ENCODE results near the gene MKRN1. TPM values are rescaled to one million over a fixed set of nuclear protein-coding genes. Genes with fewer than 3 reads are reported as not detected.
"Not testable (repeated sequence)": the region's sequence is repeated elsewhere in the genome, so short reads cannot be mapped to it uniquely, and the experiment has no call there.

MKRN1 gene
- total and polyA plus RNA-seq, 2 experiments from 2014 or later, result 68.8 to 71.5 TPM

- no peaks in the 10 kb centered on the region for H3K79me2 ChIP-seq (ENCODE audit: insufficient read depth)
- TF ChIP-seq EZH2phosphoT487 (IDR thresholded peaks at IDR 0.05; ENCODE audit: insufficient read depth, low read depth), result no peak
- TF ChIP-seq EZH2 (IDR thresholded peaks at IDR 0.05; ENCODE audit: insufficient read depth, poor library complexity, severe bottlenecking), result no peak
- H3K36me3 ChIP-seq (ENCODE audit: low read depth), result no peaks in the 10 kb centered on the region
- no peak overlapping the region for H3K9ac ChIP-seq
- H3K4me3 ChIP-seq, result no peak overlapping the region
- in situ Hi-C loops (cut with MboI), result no loop called here
- no peaks in the 10 kb centered on the region for H3F3A ChIP-seq (ENCODE audit: insufficient read depth)
- no peaks in the 10 kb centered on the region for H3K9me2 ChIP-seq (ENCODE audit: insufficient read depth)
- no peaks in the 10 kb centered on the region for H4K20me1 ChIP-seq (ENCODE audit: insufficient read depth)
- H3K27ac ChIP-seq, result no peak overlapping the region
- WGBS, 2 experiments (ENCODE audit: low coverage in 1 of 2, low lambda C conversion rate in 2 of 2, missing lambda C conversion rate in 2 of 2), result 74 to 77% methylated on average over 12 of the region's 12 CpGs
- H3K4me1 ChIP-seq (ENCODE audit: insufficient read depth), result no peaks in the 10 kb centered on the region
- no peak overlapping the region for H2AFZ ChIP-seq
- H3K4me2 ChIP-seq (ENCODE audit: unreplicated experiment), result no peak overlapping the region
- no peaks in the 10 kb centered on the region; the same call in 1 of the 2 replicates for H3K27me3 ChIP-seq (replicated peaks; ENCODE audit: insufficient read depth)
- no peaks in the 10 kb centered on the region for H3K9me3 ChIP-seq (ENCODE audit: low read depth)
- DNase-seq, result no peak
These were observed 53.6 kb downstream of the MKRN1 start for GRCh38 chr7:140425718-140426117.

- no peak overlapping the region for H2AFZ ChIP-seq
- peaks cover 4% of the 10 kb centered on the region for H3K27me3 ChIP-seq (replicated peaks; ENCODE audit: insufficient read depth)
- no peaks in the 10 kb centered on the region for H3K4me1 ChIP-seq (ENCODE audit: insufficient read depth)
- no peak overlapping the region for H3K9ac ChIP-seq
- WGBS, 2 experiments (ENCODE audit: low coverage in 1 of 2, low lambda C conversion rate in 2 of 2, missing lambda C conversion rate in 2 of 2), result 36 to 43% methylated on average over 3 of the region's 3 CpGs
- no peaks in the 10 kb centered on the region for H4K20me1 ChIP-seq (ENCODE audit: insufficient read depth)
- H3K4me3 ChIP-seq, result no peak overlapping the region
- DNase-seq, result no peak
- H3K27ac ChIP-seq, result no peak overlapping the region
- no peak overlapping the region for H3K4me2 ChIP-seq (ENCODE audit: unreplicated experiment)
- no peaks in the 10 kb centered on the region for H3K79me2 ChIP-seq (ENCODE audit: insufficient read depth)
- in situ Hi-C loops (cut with MboI), result no loop called here
- H3K36me3 ChIP-seq (ENCODE audit: low read depth), result no peaks in the 10 kb centered on the region
- H3K9me2 ChIP-seq (ENCODE audit: insufficient read depth), result no peaks in the 10 kb centered on the region
- no peaks in the 10 kb centered on the region for H3K9me3 ChIP-seq (ENCODE audit: low read depth)
- TF ChIP-seq EZH2phosphoT487 (IDR thresholded peaks at IDR 0.05; ENCODE audit: insufficient read depth, low read depth) (no peak), EZH2 (IDR thresholded peaks at IDR 0.05; ENCODE audit: insufficient read depth, poor library complexity, severe bottlenecking) (no peak)
- H3F3A ChIP-seq (ENCODE audit: insufficient read depth), result no peaks in the 10 kb centered on the region
These were observed 55.8 kb downstream of the MKRN1 start for GRCh38 chr7:140423501-140423900.

- Histone ChIP-seq H3K4me2 (ENCODE audit: unreplicated experiment) (no peak overlapping the region), H4K20me1 (ENCODE audit: insufficient read depth) (no peaks in the 10 kb centered on the region), H3K27ac (no peak overlapping the region), H3K4me3 (no peak overlapping the region), H3K36me3 (ENCODE audit: low read depth) (no peaks in the 10 kb centered on the region), H3K27me3 (replicated peaks; ENCODE audit: insufficient read depth) (peaks cover 4% of the 10 kb centered on the region), H3K9me2 (ENCODE audit: insufficient read depth) (no peaks in the 10 kb centered on the region), H3K9me3 (ENCODE audit: low read depth) (no peaks in the 10 kb centered on the region), H3K4me1 (ENCODE audit: insufficient read depth) (no peaks in the 10 kb centered on the region), H3K9ac (no peak overlapping the region), H3F3A (ENCODE audit: insufficient read depth) (no peaks in the 10 kb centered on the region), H2AFZ (no peak overlapping the region), H3K79me2 (ENCODE audit: insufficient read depth) (no peaks in the 10 kb centered on the region)
- no peak for TF ChIP-seq EZH2 (IDR thresholded peaks at IDR 0.05; ENCODE audit: insufficient read depth, poor library complexity, severe bottlenecking)
- TF ChIP-seq EZH2phosphoT487 (IDR thresholded peaks at IDR 0.05; ENCODE audit: insufficient read depth, low read depth), result no peak
- in situ Hi-C loops (cut with MboI), result no loop called here
- no peak for DNase-seq
- 57 to 60% methylated on average over 2 of the region's 2 CpGs for WGBS, 2 experiments (ENCODE audit: low coverage in 1 of 2, low lambda C conversion rate in 2 of 2, missing lambda C conversion rate in 2 of 2)
These were observed 57.8 kb downstream of the MKRN1 start for GRCh38 chr7:140421521-140421920.

GRCh38 chr7:140418653-140419052 lies 60.7 kb downstream of the MKRN1 start:
- H3K4me3 ChIP-seq, result no peak overlapping the region
- H3K4me2 ChIP-seq (ENCODE audit: unreplicated experiment), result no peak overlapping the region
- no peaks in the 10 kb centered on the region for H4K20me1 ChIP-seq (ENCODE audit: insufficient read depth)
- TF ChIP-seq EZH2phosphoT487 (IDR thresholded peaks at IDR 0.05; ENCODE audit: insufficient read depth, low read depth) (no peak), EZH2 (IDR thresholded peaks at IDR 0.05; ENCODE audit: insufficient read depth, poor library complexity, severe bottlenecking) (no peak)
- peaks cover 4% of the 10 kb centered on the region for H3K27me3 ChIP-seq (replicated peaks; ENCODE audit: insufficient read depth)
- no peak overlapping the region for H2AFZ ChIP-seq
- no peaks in the 10 kb centered on the region for H3K4me1 ChIP-seq (ENCODE audit: insufficient read depth)
- H3K79me2 ChIP-seq (ENCODE audit: insufficient read depth), result no peaks in the 10 kb centered on the region
- no peaks in the 10 kb centered on the region for H3K9me3 ChIP-seq (ENCODE audit: low read depth)
- in situ Hi-C loops (cut with MboI), result no loop called here
- no peak overlapping the region for H3K27ac ChIP-seq
- H3K9ac ChIP-seq, result no peak overlapping the region
- no peaks in the 10 kb centered on the region for H3K36me3 ChIP-seq (ENCODE audit: low read depth)
- DNase-seq, result no peak
- WGBS, 2 experiments (ENCODE audit: low coverage in 1 of 2, low lambda C conversion rate in 2 of 2, missing lambda C conversion rate in 2 of 2), result 62 to 63% methylated on average over 4 of the region's 4 CpGs
- H3K9me2 ChIP-seq (ENCODE audit: insufficient read depth), result no peaks in the 10 kb centered on the region
- H3F3A ChIP-seq (ENCODE audit: insufficient read depth), result no peaks in the 10 kb centered on the region

GRCh38 chr7:140418156-140418472 lies 61.2 kb downstream of the MKRN1 start:
- in situ Hi-C loops (cut with MboI), result not testable (repeated sequence)
- 54 to 62% methylated on average over 4 to 5 of the region's 5 CpGs for WGBS, 2 experiments (ENCODE audit: low coverage in 1 of 2, low lambda C conversion rate in 2 of 2, missing lambda C conversion rate in 2 of 2)

More at GRCh38 chr7:140418156-140418472, 61.2 kb downstream of the MKRN1 start:
- not testable (repeated sequence) for H3K4me2 ChIP-seq (ENCODE audit: unreplicated experiment); H3K79me2 ChIP-seq (ENCODE audit: insufficient read depth); H4K20me1 ChIP-seq (ENCODE audit: insufficient read depth); H2AFZ ChIP-seq; H3K4me3 ChIP-seq; H3F3A ChIP-seq (ENCODE audit: insufficient read depth); H3K9me3 ChIP-seq (ENCODE audit: low read depth); H3K9me2 ChIP-seq (ENCODE audit: insufficient read depth); H3K4me1 ChIP-seq (ENCODE audit: insufficient read depth); H3K9ac ChIP-seq; H3K27me3 ChIP-seq (replicated peaks; ENCODE audit: insufficient read depth); H3K36me3 ChIP-seq (ENCODE audit: low read depth); H3K27ac ChIP-seq; DNase-seq

Data from GM23248 (cell line).